TTC549 (cell line): ENCODE results near the gene OXCT2.

ENCODE experiments used
- FAIRE-seq: peaks from 2 replicates; lab custom pipeline; 2012; peaks lifted over from hg19 to GRCh38; lab: Jason Lieb, UNC

The OXCT2 gene

DNA sequence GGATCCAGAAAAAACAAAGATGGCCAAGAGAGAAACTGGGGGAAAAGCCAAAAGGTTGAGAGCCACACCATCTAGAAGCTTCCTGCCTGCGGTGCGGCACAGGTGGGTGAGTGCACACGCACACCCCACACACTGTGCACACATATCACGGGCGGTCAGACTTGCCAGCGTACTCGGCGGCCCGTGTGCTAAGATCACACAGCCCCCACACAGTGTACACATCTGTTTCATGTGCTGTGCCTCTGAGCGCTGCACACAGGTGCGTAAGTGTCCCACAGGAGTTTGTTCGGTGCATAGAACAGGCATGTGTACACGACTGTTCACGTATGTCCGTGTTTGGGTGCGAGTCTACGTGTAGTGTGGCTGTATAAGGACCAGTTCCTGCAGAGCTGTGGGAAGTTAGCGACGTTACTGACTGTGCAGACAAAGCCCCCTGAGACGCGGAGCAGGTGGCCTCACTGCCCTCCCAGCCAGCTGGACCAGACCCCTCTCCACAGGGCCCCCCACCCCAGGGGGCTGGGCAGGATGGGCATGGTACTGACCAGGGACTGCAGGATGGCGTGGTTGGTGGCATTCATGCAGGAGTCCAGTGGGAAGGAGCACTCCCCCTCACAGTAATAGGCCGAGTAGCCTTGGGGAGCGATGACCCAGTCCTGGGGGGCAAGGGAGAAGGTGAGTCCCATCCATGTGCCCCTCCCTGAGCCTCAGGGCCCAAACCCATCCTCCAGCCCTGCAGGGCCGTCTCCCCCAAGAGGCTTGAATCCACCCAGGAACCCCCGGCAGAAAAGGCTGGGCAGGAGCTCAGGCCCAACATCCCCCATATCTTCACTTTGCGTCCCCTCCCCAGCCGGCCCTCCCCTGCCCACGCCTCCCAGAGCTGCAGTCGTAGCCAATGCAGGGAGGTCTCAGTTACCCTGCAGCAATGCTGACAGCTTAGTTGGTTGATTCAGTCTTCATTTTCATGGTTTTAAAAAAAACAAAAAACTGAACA is 8.3 kb downstream of the OXCT2 start:
- no peak for FAIRE-seq

DNA sequence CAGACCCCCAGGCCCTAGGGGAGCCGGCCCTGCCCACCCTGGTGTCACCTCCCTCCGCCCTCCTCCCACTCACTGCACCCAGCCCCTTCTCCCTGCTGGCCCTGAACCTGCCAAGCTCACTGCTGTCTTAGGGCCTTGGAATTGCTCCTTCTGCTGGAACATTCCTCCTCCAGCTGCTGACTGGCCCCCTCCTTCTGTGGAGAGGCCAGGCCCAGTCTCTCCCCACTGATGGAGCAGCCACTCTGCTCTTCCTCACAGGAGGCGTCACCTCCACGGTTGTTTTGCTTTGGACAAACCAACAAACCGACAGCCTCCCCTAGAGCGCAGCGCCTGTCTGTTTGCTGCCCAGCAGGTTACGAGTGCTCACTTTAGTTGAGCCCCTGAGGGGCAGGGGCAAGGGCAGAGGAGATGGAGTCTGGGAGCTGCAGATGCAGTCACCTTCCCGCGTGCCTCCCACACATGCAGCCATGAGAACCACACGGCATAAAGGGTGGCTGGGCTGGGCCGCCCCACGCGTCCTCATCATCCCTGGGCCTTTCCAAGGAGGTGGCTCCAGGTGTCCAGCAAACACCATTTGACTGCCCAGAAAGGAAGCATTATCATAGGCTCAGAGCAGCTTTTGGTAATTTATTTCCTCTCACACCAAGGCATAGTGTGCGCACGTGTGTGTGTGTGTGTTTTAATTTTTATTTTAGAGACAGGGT is 9.4 kb downstream of the OXCT2 start:
- FAIRE-seq: no peak

DNA sequence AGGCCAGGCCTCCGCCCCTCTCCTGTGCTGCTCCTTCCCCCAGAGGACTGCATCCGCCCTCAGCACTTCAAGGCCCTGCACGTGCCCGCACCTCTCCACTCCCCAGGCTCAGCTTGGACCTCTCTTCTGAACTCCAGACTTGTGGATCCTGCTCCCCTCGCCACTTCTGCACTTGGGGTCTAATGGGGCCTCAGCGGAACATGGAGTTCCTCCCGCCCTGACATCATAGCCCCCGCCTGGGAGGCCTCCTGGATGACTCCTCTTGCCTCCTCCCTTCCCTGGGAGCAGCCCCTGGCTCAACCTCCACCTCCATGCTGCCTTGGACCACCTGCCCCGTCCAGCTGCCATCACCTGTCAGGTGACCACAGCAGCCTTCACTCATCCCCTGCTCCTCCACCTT is 10.1 kb downstream of the OXCT2 start:
- no peak for FAIRE-seq

DNA sequence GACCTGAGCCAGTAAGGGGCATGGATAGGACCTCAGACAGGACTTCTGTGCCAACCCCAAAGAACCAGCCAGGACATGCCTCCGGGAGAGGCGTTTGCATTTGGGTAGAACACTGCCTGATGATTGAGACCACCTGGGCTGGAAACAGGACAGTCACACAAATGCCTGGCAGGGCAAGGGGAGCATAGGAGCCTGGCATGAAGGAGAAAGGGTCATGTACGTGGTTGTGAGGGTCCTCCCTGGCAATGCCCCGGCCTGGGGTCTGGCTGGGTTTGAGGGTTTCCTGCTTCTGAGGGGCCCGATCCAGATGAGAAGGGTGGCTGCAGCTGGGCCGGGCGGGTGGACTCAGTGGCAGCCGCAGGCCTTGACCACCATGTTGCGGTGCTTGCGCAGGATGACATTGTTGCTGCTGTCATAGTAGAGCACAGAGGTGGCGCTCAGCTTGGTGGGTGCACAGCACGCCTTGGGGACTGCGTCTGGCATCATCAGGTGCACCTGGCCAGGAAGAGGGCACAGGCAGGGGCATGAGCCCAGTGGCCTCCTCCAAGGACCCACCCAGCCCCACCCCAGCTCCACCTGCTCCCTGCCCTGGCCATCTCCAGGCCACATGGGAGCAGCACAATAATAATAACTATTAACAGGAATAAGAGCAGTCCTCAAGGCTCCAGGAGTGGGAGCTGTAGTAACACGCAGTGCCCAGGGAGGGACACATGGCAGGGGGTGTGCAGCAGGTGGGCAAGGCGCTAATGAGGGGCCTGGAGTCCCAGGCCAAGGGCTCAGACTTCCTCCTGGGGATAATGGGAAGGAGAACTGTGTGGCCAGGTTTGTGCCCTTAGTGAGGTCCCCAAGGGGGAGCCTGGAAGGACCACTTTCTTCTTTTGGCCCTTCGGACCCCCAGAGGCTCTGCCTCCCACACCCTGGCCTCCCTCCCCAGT is 10.8 kb downstream of the OXCT2 start:
- FAIRE-seq: no peak

DNA sequence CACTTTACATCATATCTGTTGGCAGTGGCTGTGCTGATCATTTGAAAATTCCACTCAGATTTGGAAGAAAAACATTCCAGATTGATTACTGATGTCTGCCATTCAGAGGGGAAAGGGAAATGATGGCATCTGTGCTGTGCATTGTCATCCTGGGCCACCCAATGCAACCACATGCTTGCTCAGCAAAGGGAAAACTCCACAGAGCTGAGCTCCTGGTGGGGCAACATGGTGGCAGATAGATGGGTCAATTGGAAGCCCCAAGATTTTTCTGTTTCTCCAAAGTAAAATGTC is 11.8 kb downstream of the OXCT2 start:
- FAIRE-seq: no peak

DNA sequence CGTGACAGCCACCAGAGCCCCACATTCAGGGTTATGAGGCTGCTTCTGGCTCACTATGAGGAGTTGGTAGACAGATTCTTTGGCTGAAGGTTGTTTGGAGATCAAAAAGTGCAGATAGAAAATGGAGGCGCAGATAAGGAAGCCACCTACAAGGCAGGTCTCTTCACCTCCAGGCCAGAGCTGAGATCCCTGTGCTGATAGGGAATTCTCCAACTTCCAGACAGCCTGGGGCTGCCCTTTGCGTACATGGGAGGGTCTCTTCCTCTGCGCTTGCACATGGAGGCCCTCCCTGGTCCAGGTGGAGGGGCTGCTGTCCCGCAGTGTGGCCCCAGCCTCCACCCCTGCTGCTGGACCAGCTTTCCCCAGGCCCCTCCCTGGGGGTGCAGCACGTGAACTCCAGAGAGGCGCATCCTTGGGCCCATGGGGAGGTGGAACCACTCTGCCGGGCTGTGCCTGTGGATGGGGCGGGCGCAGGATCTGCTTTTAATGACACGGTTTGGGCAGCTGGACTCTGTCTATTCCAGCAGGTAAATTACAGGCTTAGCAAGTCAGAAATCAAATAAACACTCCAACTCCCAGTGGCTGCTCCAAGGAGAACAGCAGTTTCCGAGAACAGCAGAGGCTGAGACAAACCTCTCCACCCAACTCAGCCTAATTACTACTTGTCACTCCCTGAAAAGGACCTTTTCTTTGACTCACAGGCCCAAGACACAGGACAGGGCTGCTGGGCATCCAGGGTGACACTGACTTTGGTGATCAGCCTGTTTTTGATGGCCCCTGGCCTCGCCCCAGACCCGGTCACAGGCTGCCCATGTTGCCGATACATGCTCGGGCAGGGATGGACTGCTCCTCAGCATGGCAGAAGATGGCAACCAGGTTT is 12.4 kb downstream of the OXCT2 start:
- no peak for FAIRE-seq

DNA sequence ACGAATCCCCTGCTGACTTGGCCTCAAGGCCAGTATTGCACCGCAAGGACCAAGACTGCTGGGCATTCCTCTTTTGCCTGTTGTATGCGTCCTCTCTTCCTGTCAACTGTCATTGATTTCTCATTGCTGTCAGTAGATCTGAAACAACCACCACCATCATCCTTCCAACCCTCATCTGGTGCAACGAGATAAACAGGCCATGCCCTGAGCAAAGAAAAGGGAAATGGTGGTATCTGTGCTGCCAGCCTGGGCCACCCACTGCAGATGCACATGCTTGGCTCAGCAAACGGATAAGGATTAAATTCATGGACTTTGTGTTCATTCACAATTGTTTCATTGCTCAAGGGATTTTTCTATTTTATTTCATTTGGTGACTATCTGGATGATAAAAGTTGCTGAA is 13.6 kb downstream of the OXCT2 start:
- FAIRE-seq: no peak

DNA sequence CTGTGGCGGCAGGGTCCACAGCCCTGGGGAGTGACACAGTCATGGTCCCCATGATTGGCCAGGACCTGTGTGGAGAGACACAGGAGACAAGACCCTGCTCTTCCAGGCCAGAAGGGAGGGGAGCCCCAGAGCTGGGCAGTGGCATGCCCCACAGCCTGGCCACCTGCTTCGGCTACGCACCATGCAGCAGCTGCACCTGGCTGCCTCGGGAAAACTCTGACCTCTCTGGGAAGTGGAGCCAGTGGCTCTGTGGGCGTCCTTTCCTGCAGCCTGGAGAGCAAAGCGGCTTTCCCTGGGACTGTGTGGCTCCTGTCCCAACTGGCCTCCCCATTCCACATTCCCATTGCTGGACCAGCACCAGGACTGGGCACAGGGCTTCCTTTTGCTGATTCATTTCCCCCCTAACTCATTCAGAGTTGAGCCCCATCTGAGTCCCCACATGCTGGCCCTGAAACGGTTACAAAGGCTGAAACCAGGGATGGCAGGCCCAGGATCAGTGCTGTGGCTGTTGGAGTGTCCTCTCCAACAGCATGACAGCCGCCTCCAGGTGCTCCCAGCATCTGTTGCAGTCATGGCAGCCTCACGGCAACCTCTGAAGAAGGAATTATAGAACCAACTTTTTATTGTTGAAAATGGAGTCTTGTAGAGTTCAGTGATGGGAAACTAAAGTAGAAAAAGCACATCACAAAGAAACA is 15.0 kb downstream of the OXCT2 start:
- no peak for FAIRE-seq

DNA sequence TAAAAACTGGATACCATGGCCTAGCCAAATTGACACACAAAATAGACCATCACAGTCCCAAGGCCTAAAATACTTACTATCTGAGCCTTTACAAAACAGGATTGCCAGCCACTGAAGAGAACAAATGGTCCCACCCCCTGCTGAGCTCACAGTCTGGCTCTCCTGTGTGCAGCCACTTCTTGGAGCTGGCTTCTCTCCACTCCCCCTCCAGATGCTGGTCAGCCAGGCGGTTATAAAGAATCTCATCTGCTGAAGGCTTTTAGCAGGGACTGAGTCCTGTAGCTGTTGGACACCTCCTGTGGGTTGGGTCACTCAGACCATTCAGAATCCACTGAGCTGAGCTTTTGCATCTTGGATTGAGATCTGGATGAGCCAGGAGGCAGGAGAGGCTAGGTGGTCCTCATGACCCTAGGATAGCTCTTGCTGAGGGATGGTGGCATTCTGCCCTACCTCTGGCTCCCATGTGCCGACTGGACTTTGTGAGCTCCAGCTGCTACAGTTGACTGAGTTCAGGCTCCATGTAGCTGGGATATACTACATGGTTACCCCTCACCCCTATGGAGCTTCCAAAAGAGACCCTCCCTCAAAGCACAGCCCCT is 16.1 kb downstream of the OXCT2 start:
- FAIRE-seq: no peak

DNA sequence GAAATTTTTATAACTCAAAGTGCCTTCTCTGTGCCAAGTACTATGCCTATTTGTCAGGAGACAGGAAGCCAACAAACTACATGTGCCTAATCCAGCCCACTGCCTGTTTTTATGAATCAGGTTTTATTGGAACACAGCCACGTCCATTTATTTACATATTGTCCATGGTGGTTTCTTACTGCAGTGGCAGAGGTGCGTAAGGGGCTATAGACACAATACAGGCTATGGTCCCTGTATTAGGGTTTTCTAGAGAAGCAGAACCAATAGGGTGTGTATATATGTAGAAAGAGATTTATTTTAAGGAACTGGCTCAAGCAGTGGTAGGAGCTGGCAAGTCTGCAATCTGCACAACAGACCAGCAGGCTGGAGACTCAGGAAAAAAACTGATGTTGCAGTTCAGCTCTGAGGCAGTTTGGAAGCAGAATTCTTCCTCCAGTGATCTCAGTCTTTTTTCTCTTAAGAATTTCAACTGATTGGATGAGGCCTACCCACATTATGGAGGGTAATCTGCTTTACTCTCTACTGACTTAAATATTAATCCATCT is 17.1 kb downstream of the OXCT2 start:
- FAIRE-seq: no peak

DNA sequence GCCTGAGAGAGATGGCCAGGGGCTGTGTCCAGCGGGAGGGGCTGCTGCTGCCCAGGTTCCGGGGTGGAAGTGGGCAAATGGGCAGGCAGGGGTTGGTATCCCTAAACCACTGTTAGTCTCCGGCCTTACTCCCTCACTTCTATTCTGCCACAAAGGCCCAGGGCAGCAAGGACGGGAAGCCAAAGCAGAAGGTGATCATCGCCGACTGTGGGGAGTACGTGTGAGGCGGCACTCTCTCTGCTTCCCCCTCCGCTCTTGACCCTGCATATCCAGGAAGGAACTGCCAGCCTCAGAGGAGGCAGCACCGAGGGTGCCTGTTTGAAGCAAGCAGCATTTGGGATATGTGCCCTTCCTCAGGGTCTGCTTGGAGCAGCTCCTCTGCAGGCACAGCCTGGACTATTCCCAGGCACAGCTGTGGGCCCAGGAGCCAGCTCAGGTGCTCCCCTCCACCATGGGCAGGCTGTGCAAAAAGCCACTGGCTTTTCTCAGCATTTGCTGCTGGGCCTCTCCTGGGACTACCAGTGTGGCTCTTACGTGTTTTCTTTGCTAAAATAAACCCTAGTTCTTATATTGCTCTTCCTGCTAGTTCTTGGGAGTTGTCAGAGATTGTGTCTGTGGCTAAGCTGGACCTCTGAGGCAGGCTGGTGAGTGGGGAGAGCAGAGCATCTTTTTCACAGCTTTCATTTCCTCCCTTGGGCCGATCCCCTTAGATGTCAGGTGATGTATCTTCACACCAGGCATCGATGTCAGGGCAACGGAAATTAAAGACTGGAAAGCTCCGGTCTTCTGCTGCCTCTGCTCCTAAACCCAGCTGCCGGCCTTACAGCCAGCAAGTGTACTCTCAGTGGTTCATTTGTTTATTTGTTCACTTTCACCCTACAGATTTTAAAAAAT is 17.8 kb downstream of the OXCT2 start:
- no peak for FAIRE-seq

DNA sequence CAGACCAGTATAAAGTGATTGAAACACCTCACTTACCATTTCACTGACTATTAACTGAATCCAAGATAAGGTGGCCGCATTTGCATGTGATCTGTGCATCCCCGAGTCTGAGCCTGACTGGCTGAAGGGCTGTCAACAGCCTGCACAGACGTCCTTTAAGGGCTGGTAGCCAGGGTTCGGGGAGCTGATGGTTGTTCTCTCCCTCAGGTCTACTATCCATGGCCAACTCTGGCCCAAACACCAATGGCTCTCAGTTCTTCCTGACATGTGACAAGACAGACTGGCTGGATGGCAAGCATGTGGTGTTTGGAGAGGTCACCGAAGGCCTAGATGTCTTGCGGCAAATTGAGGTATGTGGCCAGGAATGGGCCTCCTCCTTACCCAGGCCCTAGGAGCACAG is 18.4 kb downstream of the OXCT2 start:
- FAIRE-seq: no peak

DNA sequence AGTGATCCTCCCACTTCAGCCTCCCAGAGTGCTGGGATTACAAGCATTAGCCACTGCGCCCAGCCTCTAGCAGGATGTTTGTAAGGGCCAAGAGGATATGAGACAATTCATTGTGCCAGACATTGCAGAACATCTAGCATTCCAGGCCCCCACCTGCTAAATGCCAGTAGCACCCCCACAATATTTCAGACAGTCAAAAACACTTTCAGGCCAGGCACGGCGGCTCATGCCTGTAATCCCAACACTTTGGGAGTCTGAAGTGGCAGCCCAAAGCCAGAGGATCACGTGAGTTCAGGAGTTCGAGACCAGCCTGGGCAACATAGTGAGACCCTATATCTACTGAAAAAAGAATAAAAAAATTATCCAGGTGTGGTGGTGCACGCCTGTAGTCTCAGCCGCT is 19.6 kb downstream of the OXCT2 start:
- FAIRE-seq: no peak

DNA sequence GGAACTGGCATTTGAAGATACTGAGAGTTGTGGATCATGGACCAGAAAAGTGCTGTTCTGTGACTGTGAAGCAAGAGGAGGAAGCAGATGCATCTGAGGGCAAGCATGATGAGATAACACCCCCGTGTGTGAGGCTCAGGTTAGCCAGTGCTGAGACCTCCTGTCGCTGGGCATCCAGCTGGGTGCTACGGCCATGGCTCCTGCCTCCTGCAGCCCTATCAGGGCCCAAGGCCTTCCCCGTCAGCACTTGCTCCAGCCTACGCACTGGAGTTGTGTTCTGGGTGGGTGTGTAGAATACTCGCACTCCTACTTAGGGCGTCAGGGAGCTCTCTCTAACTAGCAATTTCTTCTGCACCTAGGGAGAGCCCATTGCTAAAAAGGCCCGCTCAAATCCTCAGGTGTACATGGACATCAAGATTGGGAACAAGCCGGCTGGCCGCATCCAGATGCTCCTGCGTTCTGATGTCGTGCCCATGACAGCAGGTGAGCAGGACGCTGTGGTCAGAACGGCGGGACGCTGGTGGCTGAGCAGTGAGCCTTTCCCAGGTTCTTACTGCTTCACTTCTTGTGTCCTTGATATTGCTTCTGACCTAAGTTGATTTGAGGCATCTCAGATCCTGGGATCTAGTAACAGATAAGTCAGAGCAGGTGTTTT is 26.0 kb downstream of the OXCT2 start:
- no peak for FAIRE-seq

DNA sequence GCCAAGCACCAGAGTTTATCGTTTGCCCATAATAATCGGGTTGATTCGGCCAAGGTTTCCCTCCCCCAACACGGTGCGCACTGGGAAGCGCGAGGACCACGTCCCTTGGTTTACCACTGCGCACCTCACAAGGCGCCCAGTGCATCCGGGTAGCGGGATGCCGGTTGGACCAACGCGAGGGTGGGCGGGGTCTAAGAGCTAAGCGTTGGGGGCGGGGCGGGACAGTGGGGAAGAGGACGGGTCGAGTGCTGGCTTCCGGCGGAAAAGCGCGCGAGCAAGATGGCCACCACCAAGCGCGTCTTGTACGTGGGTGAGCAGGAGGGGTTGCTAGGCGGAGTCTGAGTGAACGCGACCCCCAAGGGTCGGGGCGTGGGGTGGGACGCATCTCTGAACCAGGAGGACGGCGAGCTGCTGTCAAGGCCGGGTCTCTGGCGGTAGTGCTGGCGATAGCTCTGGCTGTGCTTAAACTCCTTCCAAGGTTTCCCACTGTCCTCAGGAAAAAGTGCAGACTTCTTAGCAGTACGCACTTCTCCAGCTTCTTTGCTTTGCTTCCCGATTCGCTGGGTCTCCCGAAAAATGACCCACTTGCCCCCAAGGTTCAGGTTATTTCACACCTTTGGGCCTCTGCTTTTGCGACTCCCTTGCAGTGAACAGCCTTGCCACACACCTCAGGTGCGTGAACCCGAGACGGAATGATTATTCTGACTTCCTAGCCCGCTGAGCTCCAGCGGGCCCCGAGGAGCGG is 32.4 kb downstream of the OXCT2 start, which contains the start of gene PPIE:
TSS of gene PPIE (plus strand) at position 261 of the 745 bp plus-strand sequence. CDS start at position 280, 19 bp downstream.
- FAIRE-seq: peak; percentile 3

DNA sequence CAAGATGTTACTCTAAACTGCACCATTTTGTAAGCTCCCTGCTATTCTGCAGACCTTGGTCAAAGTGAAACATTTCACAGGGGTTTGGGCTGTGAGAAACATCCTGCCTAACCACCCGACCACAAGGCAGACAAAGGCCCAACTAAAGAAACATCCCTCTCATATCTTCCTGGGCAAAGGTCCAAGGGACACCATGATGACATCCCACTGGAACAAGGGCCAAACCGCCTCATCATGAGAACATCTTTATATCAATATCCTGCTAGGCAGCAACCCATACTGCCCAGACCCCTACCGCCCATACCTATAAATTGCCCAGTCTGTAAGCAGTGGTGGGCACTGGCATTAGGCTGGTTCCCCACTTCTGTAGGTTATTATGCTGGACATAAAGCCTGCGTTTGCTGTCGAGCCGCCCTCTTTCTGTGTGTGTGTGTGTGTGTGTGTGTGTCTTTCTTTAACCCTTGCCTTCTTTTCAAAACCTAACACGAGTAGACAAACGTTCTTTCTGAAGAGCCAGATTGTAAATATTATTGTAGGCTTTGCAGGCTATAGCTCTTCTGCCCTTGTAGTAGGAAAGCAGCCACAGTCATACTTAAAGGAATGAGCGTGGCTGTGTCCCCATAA is 33.5 kb downstream of the OXCT2 start:
- FAIRE-seq: no peak

DNA sequence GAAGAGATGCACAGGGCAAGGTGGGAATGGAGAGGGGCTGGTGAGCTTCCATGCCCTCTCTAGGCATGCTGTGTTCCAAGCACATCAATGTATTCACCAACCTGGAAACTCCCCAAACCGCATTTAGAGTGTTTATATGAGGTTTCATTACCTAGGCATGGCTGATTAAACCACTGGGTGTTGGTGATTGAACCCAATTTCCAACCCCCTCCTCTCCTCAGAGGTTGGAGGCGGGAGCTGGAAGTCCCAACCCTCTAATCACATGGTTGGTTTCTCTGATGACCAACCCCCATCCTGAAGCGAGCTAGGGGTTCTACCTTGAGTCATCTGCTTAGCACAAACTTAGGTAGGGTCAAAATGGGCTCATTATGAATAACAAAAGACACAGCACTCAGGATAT is 35.4 kb downstream of the OXCT2 start:
- FAIRE-seq: no peak
